GM12873 (cell line): Measurements from ENCODE around the gene MPPED2.

Source experiments
- CTCF ChIP-seq: IDR thresholded peaks from 2 replicates; pipeline ENCODE4 v1.5.1; 2012; ENCODE audit warnings: low read depth, mild to moderate bottlenecking, moderate library complexity, low read length, control low read depth; ENCODE audit not compliant: insufficient read depth; ENCODE audit errors: missing control alignments

MPPED2 gene

GRCh38 chr11:30485756-30486155, 100.4 kb downstream of the MPPED2 start:
- TF ChIP-seq CTCF: no peak

- no peak for TF ChIP-seq CTCF
Observed at GRCh38 chr11:30485222-30485621, 100.9 kb downstream of the MPPED2 start.

- no peak for TF ChIP-seq CTCF
Observed at GRCh38 chr11:30483056-30483455, 103.1 kb downstream of the MPPED2 start.

- no peak for TF ChIP-seq CTCF
Observed at GRCh38 chr11:30481796-30482195, 104.4 kb downstream of the MPPED2 start.

GRCh38 chr11:30481330-30481729, 104.8 kb downstream of the MPPED2 start:
- no peak for TF ChIP-seq CTCF

GRCh38 chr11:30479899-30480298, 106.3 kb downstream of the MPPED2 start:
- TF ChIP-seq CTCF: no peak

- no peak for TF ChIP-seq CTCF
Observed at GRCh38 chr11:30478923-30479322, 107.2 kb downstream of the MPPED2 start.

- no peak for TF ChIP-seq CTCF
Observed at GRCh38 chr11:30477061-30477460, 109.1 kb downstream of the MPPED2 start.
